Stimulated activated CD8-positive, alpha-beta memory T cell treated with anti-CD3 and anti-CD28 coated beads, Interleukin-15, amount 100 ng/mL, for 24 hours (primary cell): ENCODE results near the gene COL6A1.

ENCODE experiments used
- DNase-seq: peaks from one replicate; pipeline ENCODE4 v3.0.0-alpha.2; 2020; ENCODE audit warnings: low read depth

Gene COL6A1

GRCh38 chr21:46051379-46051770 lies 69.8 kb downstream of the COL6A1 start:
- no peak for DNase-seq

- DNase-seq: no peak
Measured at GRCh38 chr21:46051821-46052675, 70.5 kb downstream of the COL6A1 start.

GRCh38 chr21:46052703-46053651 lies 71.4 kb downstream of the COL6A1 start:
- no peak for DNase-seq

DNA sequence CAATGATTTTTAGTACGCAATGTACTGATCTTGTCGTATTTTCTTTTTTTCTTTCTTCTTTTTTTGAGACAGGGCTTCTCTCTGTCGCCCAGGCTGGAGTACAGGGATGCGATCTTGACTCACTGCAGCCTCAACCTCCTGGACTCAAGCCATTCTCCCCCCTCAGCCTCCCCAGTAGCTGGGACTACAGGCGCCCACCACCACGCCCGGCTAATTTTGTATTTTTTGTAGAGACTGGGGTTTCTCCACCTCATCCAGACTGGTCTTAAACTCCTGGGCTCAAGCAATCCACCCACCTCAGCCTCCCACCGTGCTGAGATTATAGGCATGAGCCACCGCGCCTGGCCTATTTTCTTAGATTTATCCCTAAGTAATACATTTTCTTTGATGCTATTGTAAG lies 72.5 kb downstream of the COL6A1 start:
- no peak for DNase-seq

DNA sequence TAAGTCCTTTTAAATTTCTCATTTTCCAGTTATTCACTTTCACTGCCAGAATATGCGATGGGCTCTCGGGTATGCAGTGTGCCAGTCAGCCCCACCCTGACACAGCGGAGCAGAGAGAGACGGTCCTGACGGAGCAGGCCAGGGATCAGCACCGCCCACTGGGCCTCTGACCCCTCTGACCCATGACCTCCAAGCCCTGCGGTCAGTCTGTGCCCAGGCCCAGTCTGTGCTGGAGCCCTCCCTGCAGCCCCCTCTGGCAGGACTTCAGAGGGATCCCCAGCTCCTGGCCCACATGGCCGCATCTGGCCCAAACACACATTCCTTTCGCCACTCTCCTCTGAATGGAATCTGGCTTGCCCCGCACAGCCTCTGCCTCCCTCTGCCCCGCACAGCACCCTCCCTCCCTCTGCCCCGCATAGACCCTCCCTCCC lies 72.9 kb downstream of the COL6A1 start:
- no peak for DNase-seq
